ENCODE results near the gene PRELID1.

Gene PRELID1

DNA sequence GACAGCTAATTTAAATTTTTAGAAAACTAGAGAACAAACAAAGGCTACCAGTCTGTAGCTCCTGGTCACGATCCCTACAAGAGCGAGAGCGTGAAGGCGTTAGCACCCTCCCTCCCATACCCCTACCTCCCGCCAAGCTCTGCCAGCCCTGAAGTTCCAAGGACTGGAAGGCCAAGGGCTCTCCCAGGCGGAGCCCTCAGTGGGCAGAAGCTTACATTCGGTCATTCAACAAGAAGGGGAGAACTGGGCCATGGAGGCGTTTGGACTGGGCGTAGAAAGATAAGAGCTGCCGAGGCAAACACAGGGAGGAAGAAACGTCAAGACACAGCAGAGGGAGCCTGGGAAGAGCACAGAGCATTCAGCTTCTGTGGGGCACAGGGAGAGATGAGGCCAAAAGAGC lies 5.1 kb downstream of the PRELID1 start:
- Histone ChIP-seq H3K4me1 (ENCODE audit: control insufficient read depth in 1 of 2, insufficient read depth in 1 of 2, low read depth in 1 of 2, low read length in 1 of 2) (peaks cover 93 to 97% of the 10 kb centered on the region in 2 experiments), H3K27ac (peak overlapping the region; percentile 95), H3K4me3 (ENCODE audit: low read depth in 1 of 2, low read length in 1 of 2) (peak overlapping the region; percentile 79 to 99), H3K9me3 (no peaks in the 10 kb centered on the region), H3K27me3 (no peaks in the 10 kb centered on the region), H3K36me3 (peaks cover 29% of the 10 kb centered on the region)
- TF ChIP-seq, protein P1, sequence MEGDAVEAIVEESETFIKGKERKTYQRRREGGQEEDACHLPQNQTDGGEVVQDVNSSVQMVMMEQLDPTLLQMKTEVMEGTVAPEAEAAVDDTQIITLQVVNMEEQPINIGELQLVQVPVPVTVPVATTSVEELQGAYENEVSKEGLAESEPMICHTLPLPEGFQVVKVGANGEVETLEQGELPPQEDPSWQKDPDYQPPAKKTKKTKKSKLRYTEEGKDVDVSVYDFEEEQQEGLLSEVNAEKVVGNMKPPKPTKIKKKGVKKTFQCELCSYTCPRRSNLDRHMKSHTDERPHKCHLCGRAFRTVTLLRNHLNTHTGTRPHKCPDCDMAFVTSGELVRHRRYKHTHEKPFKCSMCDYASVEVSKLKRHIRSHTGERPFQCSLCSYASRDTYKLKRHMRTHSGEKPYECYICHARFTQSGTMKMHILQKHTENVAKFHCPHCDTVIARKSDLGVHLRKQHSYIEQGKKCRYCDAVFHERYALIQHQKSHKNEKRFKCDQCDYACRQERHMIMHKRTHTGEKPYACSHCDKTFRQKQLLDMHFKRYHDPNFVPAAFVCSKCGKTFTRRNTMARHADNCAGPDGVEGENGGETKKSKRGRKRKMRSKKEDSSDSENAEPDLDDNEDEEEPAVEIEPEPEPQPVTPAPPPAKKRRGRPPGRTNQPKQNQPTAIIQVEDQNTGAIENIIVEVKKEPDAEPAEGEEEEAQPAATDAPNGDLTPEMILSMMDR (IDR thresholded peaks at IDR 0.05), result no peak

GRCh38 chr5:177309351-177310191 lies 6.0 kb downstream of the PRELID1 start:
- Histone ChIP-seq H3K4me3 (ENCODE audit: low read depth in 1 of 2, low read length in 1 of 2) (peak overlapping the region; percentile 79 to 99), H3K27ac (peak overlapping the region; percentile 95), H3K9me3 (no peaks in the 10 kb centered on the region), H3K4me1 (ENCODE audit: control insufficient read depth in 1 of 2, insufficient read depth in 1 of 2, low read depth in 1 of 2, low read length in 1 of 2) (peaks cover 87 to 91% of the 10 kb centered on the region in 2 experiments), H3K27me3 (no peaks in the 10 kb centered on the region), H3K36me3 (peaks cover 22% of the 10 kb centered on the region)
- TF ChIP-seq, protein P1 (IDR thresholded peaks at IDR 0.05), result peak; percentile 96

DNA sequence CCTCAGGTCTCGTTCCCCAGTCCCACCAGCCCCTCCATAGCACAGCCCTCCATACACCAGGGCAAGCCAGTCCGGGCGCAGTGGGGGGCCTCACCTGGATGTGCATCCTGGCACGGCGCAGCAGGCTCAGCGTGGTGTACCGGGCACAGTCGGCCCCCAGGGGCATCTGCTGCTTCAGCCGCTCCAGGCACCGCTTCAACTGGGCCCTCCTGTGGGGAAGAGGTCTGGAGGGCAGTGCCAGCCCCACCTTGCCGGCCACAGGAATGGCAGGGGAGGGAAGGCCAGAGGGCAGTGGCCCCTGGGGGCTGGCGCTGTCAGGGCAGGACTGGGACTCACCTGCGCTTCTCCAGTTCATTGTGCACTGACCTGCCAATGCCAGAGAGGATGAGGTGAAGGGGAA lies 6.7 kb downstream of the PRELID1 start:
- Histone ChIP-seq H3K4me3 (ENCODE audit: low read depth in 1 of 2, low read length in 1 of 2) (peak overlapping the region; percentile 79 to 99), H3K27me3 (no peaks in the 10 kb centered on the region), H3K9me3 (no peaks in the 10 kb centered on the region), H3K4me1 (ENCODE audit: control insufficient read depth in 1 of 2, insufficient read depth in 1 of 2, low read depth in 1 of 2, low read length in 1 of 2) (peaks cover 79 to 83% of the 10 kb centered on the region in 2 experiments), H3K27ac (peak overlapping the region; percentile 95), H3K36me3 (peaks cover 14% of the 10 kb centered on the region)
- TF ChIP-seq, protein P1 (IDR thresholded peaks at IDR 0.05), result no peak

DNA sequence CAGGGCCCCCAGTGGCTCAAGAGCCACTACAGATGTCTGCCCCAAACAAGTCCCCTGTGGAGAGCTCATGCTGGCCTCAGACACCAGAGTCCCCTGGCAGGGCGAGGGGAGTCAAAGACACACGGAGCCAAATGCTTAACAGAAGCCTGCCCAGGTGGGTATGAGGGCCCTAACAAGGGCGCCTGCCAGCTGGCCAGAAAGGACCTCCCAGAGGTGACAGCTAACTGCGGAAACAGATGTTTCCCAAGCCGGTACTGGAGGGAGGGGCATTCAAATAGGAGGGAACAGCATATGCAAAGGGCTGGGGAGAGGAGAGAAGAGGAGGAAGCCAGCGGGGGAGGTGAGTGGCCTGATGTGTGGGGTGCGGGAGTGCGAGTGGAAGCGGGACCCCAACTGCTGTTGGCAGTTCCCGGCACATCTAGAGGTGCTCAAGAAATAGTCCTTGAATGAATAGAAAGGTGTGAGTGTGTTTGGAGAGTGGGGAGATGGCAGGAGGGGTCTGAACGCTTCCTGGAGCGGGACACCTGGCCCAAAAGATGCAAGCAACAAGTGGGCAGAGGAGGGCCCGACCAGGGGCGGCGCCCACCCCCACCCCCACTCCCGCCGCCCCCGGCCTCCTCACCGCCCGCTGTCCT lies 7.3 kb downstream of the PRELID1 start:
- Histone ChIP-seq H3K36me3 (peaks cover 9% of the 10 kb centered on the region), H3K4me3 (ENCODE audit: low read depth in 1 of 2, low read length in 1 of 2) (peak overlapping the region; percentile 79 to 99), H3K4me1 (ENCODE audit: control insufficient read depth in 1 of 2, insufficient read depth in 1 of 2, low read depth in 1 of 2, low read length in 1 of 2) (peaks cover 74 to 78% of the 10 kb centered on the region in 2 experiments), H3K9me3 (no peaks in the 10 kb centered on the region), H3K27ac (peak overlapping the region; percentile 95), H3K27me3 (no peaks in the 10 kb centered on the region)
- TF ChIP-seq, protein P1 (IDR thresholded peaks at IDR 0.05), result peak; percentile 6

DNA sequence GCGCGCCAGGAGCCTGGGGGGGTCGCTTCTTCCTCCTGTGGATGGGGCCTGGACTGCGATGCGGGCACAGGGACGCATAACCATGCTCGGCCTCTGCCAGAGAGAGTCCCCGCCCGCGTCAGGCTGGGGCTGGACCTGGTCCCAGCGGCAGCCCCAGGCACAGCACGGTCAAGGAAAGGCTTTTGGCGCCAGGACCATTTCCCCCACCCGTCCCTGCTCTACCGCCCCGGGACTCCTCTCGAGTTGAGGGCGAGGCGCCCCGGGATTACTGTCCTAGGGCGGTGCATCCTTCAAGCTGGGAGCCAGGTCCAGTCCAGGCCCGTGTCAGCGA lies 7.8 kb downstream of the PRELID1 start:
- Histone ChIP-seq H3K4me1 (ENCODE audit: control insufficient read depth in 1 of 2, insufficient read depth in 1 of 2, low read depth in 1 of 2, low read length in 1 of 2) (peaks cover 69 to 74% of the 10 kb centered on the region in 2 experiments), H3K27ac (peak overlapping the region; percentile 95)

More for the DNA sequence above, 7.8 kb downstream of the PRELID1 start:
- TF ChIP-seq, protein P1 (IDR thresholded peaks at IDR 0.05), result no peak
- peaks cover 4% of the 10 kb centered on the region for H3K36me3 ChIP-seq
- peak overlapping the region; percentile 79 to 99 for H3K4me3 ChIP-seq (ENCODE audit: low read depth in 1 of 2, low read length in 1 of 2)
- H3K9me3 ChIP-seq, result no peaks in the 10 kb centered on the region
- H3K27me3 ChIP-seq, result no peaks in the 10 kb centered on the region

All from neutrophil (primary cell).